Right lobe of liver (tissue), 4 donors: ENCODE measurements around the gene CERS6.

Experiments
- POLR2A ChIP-seq: fragments of 450-650 bp; IDR thresholded peaks from one replicate; pipeline ENCODE4 v1.6.1; 2017; ENCODE audit warnings: antibody characterized with exemption, mild to moderate bottlenecking
- TF ChIP-seq, protein P1 (sequence below), 4 donors: fragments of 200-600 bp in 3 of 4; fragments of 450-650 bp in 1 of 4; IDR thresholded peaks; one replicate each; pipeline versions ENCODE4 v1.5.1 to v1.8.0; 2016 to 2022; ENCODE audit warnings: antibody characterized with exemption in 4 of 4, mild to moderate bottlenecking in 2 of 4
- donor health status: DM: no; HTN: no; CAD: no.
- donor health status: DM: no; HTN: no; CAD: no.
- donor health status: DM: no; HTN: yes; CAD: no.

DNA sequence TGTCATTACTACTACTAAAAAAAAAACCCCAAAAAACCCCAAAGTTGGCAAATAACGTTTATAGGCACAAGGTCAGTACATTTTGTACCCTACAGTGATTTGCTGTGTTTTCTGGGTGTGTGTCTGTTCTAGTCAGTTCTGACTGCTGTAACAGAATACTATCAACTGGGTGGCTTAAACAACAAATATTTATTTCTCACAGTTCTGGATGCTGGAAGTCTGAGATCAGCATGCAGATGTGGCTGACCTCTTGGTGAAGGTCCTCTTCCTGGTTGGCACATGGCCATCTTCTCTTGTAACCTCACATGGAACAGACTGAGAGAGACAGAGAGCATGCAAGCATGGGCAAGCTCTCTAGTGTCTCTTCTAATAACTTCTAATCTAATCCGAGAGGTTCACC lies 103.1 kb downstream of the CERS6 start:
- peak; percentile 66 for TF ChIP-seq POLR2A
- TF ChIP-seq, protein P1, sequence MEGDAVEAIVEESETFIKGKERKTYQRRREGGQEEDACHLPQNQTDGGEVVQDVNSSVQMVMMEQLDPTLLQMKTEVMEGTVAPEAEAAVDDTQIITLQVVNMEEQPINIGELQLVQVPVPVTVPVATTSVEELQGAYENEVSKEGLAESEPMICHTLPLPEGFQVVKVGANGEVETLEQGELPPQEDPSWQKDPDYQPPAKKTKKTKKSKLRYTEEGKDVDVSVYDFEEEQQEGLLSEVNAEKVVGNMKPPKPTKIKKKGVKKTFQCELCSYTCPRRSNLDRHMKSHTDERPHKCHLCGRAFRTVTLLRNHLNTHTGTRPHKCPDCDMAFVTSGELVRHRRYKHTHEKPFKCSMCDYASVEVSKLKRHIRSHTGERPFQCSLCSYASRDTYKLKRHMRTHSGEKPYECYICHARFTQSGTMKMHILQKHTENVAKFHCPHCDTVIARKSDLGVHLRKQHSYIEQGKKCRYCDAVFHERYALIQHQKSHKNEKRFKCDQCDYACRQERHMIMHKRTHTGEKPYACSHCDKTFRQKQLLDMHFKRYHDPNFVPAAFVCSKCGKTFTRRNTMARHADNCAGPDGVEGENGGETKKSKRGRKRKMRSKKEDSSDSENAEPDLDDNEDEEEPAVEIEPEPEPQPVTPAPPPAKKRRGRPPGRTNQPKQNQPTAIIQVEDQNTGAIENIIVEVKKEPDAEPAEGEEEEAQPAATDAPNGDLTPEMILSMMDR (IDR thresholded peaks at IDR 0.05), result no peak
